Left lung (tissue), 10 donors: ENCODE results near the gene GJA3. TPM values are rescaled to one million over a fixed set of nuclear protein-coding genes. Genes with fewer than 3 reads are reported as not detected.

Experiments
- ATAC-seq: fragments of 200-7000 bp; cut with Tn5 transposase; one replicate; pipeline ENCODE4 v1.9.1; 2020; ENCODE audit warnings: moderate library complexity
- DNase-seq, 4 donors: peaks; one replicate each; pipeline ENCODE4 v3.0.0-alpha.2; 2013 to 2020
- H3K27ac ChIP-seq, 2 donors: fragments of 200-600 bp; sonication (generic) in 1 of 2; one replicate each; pipeline versions ENCODE4 v1.5.0 to v1.8.0; 2020 to 2021
- H3K27me3 ChIP-seq, 2 donors: fragments of 200-600 bp; sonication (generic) in 1 of 2; one replicate each; pipeline versions ENCODE4 v1.5.0 to v1.8.0; 2020 to 2021
- H3K36me3 ChIP-seq, 2 donors: fragments of 200-600 bp; sonication (generic) in 1 of 2; one replicate each; pipeline versions ENCODE4 v1.5.0 to v1.8.0; 2020 to 2021
- H3K4me1 ChIP-seq, 2 donors: fragments of 200-600 bp; one replicate each; pipeline ENCODE4 v1.8.0; 2021
- H3K4me3 ChIP-seq, 2 donors: fragments of 200-600 bp; sonication (generic) in 1 of 2; one replicate each; pipeline versions ENCODE4 v1.5.0 to v1.8.0; 2020 to 2021; ENCODE audit warnings: mild to moderate bottlenecking in 1 of 2
- H3K9me3 ChIP-seq, 2 donors: fragments of 200-600 bp; sonication (generic) in 1 of 2; one replicate each; pipeline versions ENCODE4 v1.5.0 to v1.8.0; 2020 to 2021
- intact Hi-C, 2 donors: fragments of 100-400 bp; cut with DNase I; formaldehyde crosslinking; loops; one replicate each; pipeline versions ENCODE4 v1.11.2 to v1.14.2; 2022
- polyA plus RNA-seq, 6 donors: library from polyadenylated mRNA; unstranded; fragments of 120-200 nt; gene quantifications; one replicate each; pipeline ENCODE4 v1.2.1, GENCODE V29; 2013; ENCODE audit not compliant: insufficient read length in 6 of 6
- total RNA-seq, 2 donors: library from RNA; stranded (reverse); fragmentation: NEBNext Ultra II Directional; extraction: Animal tissue kit (Norgen Biotek cat#: 25700); gene quantifications; one replicate each; pipeline ENCODE4 v1.2.1, GENCODE V29; 2021
- TF ChIP-seq, protein P1 (sequence below), 2 donors: fragments of 200-600 bp; sonication (generic) in 1 of 2; IDR thresholded peaks; one replicate each; pipeline versions ENCODE4 v1.5.0 to v1.8.0; 2021; ENCODE audit warnings: antibody characterized with exemption in 2 of 2
- donor health status: DM: no; HTN: yes; CAD: no.
- donor health status: DM: no; HTN: no; CAD: no.

GJA3 gene
- total and polyA plus RNA-seq, 8 donors: 0.06 to 0.31 (median 0.11) TPM

DNA sequence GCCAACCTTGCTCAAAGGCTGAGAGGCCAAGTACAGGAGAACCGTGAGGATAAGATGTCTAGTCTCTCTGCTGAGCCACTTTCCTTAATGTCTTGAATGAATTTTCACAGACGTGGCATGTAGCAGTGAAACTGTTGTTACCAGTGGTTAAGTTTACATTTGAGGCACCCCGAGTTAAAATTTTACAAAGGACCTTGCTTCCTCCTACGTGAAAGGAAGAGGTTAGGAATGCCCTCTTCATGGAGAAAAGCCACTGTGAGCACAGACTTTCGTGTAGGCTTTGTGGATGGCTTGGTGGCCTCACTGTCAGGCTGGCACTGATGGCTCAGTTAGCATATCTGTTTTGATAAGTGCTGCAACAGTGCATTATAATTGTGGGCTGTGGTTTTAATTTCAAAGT lies 29.2 kb upstream of the GJA3 start:
- TF ChIP-seq, protein P1, sequence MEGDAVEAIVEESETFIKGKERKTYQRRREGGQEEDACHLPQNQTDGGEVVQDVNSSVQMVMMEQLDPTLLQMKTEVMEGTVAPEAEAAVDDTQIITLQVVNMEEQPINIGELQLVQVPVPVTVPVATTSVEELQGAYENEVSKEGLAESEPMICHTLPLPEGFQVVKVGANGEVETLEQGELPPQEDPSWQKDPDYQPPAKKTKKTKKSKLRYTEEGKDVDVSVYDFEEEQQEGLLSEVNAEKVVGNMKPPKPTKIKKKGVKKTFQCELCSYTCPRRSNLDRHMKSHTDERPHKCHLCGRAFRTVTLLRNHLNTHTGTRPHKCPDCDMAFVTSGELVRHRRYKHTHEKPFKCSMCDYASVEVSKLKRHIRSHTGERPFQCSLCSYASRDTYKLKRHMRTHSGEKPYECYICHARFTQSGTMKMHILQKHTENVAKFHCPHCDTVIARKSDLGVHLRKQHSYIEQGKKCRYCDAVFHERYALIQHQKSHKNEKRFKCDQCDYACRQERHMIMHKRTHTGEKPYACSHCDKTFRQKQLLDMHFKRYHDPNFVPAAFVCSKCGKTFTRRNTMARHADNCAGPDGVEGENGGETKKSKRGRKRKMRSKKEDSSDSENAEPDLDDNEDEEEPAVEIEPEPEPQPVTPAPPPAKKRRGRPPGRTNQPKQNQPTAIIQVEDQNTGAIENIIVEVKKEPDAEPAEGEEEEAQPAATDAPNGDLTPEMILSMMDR (IDR thresholded peaks at IDR 0.05): no peak
- DNase-seq (no peak), ATAC-seq (no peak)
- Histone ChIP-seq H3K27me3 (peaks cover 36 to 43% of the 10 kb centered on the region in 2 donors), H3K4me3 (no peak overlapping the region), H3K27ac (no peak overlapping the region), H3K4me1 (peaks cover 18 to 29% of the 10 kb centered on the region in 2 donors), H3K36me3 (no peaks in the 10 kb centered on the region), H3K9me3 (no peaks in the 10 kb centered on the region)
- intact Hi-C loops: no loop called here

DNA sequence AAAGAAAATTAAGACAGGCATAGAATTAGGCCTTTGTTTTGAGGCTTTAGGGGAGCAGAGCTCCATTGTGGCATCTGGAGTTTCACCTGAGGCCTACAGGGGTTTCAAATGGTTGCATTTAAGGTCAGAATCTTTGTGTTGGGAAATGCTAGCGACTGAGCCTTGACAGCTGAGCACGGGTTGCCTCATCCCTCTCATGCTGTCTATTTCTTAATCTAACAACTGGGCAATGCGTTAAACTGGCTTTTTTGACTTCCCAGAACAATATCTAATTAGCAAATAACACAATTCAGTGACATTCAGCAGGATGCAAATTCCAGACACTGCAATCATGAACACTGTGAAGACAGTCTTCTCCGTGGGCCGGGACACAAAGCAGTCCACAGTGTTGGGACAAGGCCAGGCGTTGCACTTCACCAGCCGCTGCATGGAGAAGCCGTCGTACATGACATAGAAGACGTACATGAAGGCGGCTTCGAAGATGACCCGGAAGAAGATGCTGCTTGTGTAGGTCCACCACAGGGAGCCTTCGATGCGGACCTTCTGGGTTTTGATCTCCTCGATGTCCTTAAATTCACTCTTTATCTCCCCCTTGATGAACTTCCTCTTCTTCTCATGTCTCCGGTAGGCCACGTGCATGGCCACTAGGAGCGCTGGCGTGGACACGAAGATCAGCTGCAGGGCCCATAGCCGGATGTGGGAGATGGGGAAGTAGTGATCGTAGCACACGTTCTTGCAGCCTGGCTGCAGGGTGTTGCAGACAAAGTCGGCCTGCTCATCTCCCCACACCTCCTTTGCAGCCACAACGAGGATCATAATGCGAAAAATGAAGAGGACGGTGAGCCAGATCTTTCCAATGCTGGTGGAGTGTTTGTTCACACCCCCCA lies 28.1 kb upstream of the GJA3 start:
- intact Hi-C loops: loop anchor here in 1 of 2 donors (10.0 kb wide), 1 partner anchor 736 kb away; no protein-coding TSS in a partner anchor
- TF ChIP-seq, protein P1 (IDR thresholded peaks at IDR 0.05): peak in 1 of 2 donors; percentile 7
- no peak overlapping the region for H3K4me3 ChIP-seq
- DNase-seq: peak in 2 of 4 donors; percentile 69 to 84
- H3K27me3 ChIP-seq: peaks cover 26 to 32% of the 10 kb centered on the region in 2 donors
- peaks cover 17 to 25% of the 10 kb centered on the region in 2 donors for H3K4me1 ChIP-seq
- no peaks in the 10 kb centered on the region for H3K9me3 ChIP-seq
- H3K27ac ChIP-seq: no peak overlapping the region
- no peaks in the 10 kb centered on the region for H3K36me3 ChIP-seq
- ATAC-seq: no peak

DNA sequence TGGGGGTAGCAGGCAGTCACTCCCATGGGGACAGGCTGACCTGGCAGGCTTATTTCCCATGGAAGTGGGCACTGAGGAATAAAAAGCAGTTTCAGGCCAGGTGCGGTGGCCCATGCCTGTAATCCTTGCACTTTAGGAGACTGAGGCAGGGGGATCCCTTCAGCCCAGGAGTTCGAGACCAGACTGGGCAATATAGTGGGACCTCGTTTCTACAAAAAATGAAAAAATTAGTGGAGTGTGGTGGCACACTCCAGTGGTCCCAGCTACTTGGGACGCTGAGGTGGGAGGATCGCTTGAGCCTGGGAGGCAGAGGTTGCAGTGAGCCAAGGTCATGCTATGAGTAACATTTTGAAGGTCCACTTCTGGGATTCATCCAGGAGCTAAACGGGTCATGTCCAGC lies 25.9 kb upstream of the GJA3 start:
- no peaks in the 10 kb centered on the region for H3K36me3 ChIP-seq
- ATAC-seq (no peak), DNase-seq (no peak)
- intact Hi-C loops: loop anchor here in 1 of 2 donors (10.0 kb wide), 1 partner anchor 738 kb away; no protein-coding TSS in a partner anchor
- H3K4me3 ChIP-seq: no peak overlapping the region
- peaks cover 0 to 4% of the 10 kb centered on the region in 2 donors for H3K4me1 ChIP-seq
- TF ChIP-seq, protein P1 (IDR thresholded peaks at IDR 0.05): no peak
- peaks cover 6 to 19% of the 10 kb centered on the region in 2 donors for H3K27me3 ChIP-seq
- H3K9me3 ChIP-seq: no peaks in the 10 kb centered on the region
- no peak overlapping the region for H3K27ac ChIP-seq

DNA sequence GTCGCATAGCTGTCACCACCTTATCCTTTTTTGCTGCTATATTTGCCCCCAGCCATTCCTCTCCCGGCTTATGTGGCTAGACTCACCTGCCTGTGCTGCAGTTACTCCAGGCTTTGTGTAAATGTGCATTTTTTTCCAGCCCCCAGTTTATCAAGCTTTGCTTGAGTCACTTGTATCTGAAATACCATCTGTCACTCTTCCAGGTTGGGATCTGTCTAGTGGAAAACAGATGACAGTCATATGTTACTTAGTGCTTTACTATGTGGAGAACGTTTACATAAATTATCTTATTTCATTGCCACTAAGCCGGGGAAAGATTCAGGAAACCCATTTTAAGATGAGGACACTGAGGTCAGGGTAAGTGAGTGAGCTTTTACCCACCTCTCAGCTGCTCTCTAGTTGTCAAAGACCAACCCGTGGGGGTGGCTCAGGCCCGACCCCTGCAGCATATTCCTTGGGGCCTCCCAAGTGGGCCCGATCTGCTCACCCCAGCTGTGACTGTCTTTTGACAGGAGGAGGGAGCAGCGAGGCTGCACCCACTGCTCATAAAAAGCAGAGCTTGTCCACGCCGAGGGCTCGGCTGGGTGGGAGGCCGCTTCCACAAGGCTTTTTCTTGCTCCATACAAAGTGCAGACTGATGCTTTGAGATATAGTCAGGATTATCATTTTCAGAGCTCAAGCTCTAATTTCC lies 24.7 kb upstream of the GJA3 start:
- ATAC-seq: no peak
- H3K36me3 ChIP-seq: no peaks in the 10 kb centered on the region

More for the DNA sequence above, 24.7 kb upstream of the GJA3 start:
- Histone ChIP-seq H3K4me3 (no peak overlapping the region), H3K27ac (no peak overlapping the region), H3K4me1 (no peaks in the 10 kb centered on the region), H3K27me3 (peaks cover 2 to 21% of the 10 kb centered on the region in 2 donors), H3K9me3 (no peaks in the 10 kb centered on the region)
- TF ChIP-seq, protein P1 (IDR thresholded peaks at IDR 0.05): no peak
- intact Hi-C loops: loop anchor here in 1 of 2 donors (10.0 kb wide), 1 partner anchor 739 kb away; no protein-coding TSS in a partner anchor
- DNase-seq: peak in 1 of 4 donors; percentile 61
